Spleen (tissue), 7 donors: Measurements from ENCODE around the gene RAPGEF6.

ENCODE experiments used
- CTCF ChIP-seq, 11 experiments: fragments of 200-600 bp in 7 of 11; fragments of 450-650 bp in 4 of 11; sonication (generic) in 4 of 11; IDR thresholded peaks in 8 of 11; conservative IDR thresholded peaks in 3 of 11; 1 replicate in 7 of 11; 2 replicates in 4 of 11; pipeline versions ENCODE4 v1.4.0 to v1.8.0; 2016 to 2021; ENCODE audit warnings: antibody characterized with exemption in 11 of 11, inconsistent platforms in 4 of 11, mild to moderate bottlenecking in 1 of 11
- POLR2A ChIP-seq, 3 donors: fragments of 450-650 bp; IDR thresholded peaks; one replicate each; pipeline ENCODE4 v1.5.1; 2017; ENCODE audit warnings: antibody characterized with exemption in 3 of 3, mild to moderate bottlenecking in 1 of 3
- POLR2AphosphoS5 ChIP-seq, 3 donors: sonication (generic); formaldehyde crosslinking; IDR thresholded peaks; one replicate each; pipeline ENCODE4 v1.5.1; 2017; ENCODE audit warnings: antibody characterized with exemption in 3 of 3
- donor health status: DM: no; HTN: no; CAD: no; lungs with moderate emphysema.
- donor health status: DM: no; HTN: no; CAD: no.
- donor health status: DM: no; HTN: no; CAD: no.

GRCh38 chr5:131530706-131531331 lies 104.2 kb downstream of the RAPGEF6 start:
- TF ChIP-seq CTCF (IDR thresholded peaks at IDR 0.05 in 8 of 11, conservative IDR thresholded peaks at IDR 0.05 in 3 of 11) (no peak), POLR2A (IDR thresholded peaks at IDR 0.05) (no peak), POLR2AphosphoS5 (IDR thresholded peaks at IDR 0.05) (no peak)
